ENCODE data around the gene FRMD4A. TPM values are rescaled to one million over a fixed set of nuclear protein-coding genes. Genes with fewer than 3 reads are reported as not detected.

The FRMD4A gene
- total RNA-seq, 1 experiment from 2014 or later = 17.1 TPM

DNA sequence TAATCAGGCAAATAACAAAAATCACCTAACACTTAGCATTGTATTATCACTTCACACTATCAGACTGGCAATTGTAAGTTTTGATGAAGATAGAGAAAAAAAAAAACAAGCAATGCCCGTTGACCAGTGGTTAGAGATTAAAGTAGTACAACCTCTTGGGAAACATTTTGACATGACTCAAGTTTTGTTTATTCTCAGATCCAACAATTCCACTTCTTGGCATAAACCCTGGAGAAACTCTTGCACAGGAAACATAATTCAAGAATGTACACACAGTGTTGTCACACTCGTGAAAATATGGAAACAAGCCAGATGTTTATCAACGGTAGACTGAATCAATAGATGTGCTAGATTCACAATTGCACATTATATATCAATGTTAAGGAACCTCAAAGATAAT, 37.2 kb downstream of the FRMD4A start:
- DNase-seq = no peak
- Histone ChIP-seq H3K27ac (no peak overlapping the region), H3K36me3 (no peaks in the 10 kb centered on the region), H3K9me3 (replicated peaks) (no peaks in the 10 kb centered on the region), H3K4me3 (no peak overlapping the region), H3K4me1 (no peaks in the 10 kb centered on the region), H3K27me3 (no peaks in the 10 kb centered on the region)

DNA sequence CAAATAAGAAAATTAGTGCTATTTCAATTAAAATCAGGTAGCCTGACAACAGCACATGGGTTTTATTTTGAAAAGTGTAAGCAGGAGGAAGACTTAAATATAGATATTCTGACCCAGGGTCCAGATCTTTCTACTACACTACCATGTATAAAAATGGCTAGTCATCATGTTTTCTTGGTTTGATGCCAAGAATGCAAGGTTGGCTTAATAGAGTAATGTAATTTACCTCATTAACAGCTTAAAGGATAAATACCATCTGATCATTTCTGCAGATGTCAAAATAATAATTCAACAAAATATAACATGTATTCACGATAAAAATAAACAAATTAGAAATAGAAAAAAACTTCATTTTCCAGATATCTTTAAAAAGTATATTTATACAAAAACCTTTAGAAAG, 39.4 kb downstream of the FRMD4A start:
- Histone ChIP-seq H3K9me3 (replicated peaks) (no peaks in the 10 kb centered on the region), H3K36me3 (no peaks in the 10 kb centered on the region), H3K27ac (no peak overlapping the region), H3K27me3 (no peaks in the 10 kb centered on the region), H3K4me3 (no peak overlapping the region), H3K4me1 (no peaks in the 10 kb centered on the region)
- DNase-seq = no peak

DNA sequence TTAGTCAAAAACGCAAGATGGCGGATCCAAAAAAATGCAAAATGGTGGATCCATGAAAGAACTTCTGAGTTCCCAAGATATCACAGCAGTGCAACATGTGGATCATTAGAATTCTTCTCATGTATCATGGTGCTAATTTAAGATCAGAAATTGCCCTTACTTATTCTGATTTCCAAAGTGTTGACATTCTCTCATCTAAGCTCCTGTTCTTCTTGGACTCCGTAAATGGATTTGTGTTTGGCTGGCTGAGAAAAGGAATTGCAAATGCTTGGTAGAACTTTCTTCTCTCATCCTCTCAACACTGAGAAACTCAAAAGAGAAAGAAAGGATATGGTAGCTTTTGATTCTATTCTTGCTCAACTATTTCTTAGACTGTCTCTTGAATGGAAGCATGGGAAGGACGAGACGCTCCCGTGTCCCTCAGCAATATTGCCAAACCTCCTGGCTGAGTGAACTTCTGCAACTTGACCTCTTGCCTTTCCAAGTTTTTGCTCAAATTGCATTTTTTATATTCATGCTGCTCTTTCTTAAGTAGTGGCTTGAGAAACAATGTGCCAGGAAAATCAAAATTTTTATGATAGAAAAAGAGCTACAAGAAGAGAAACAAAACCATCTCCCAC, 44.7 kb downstream of the FRMD4A start:
- H3K4me3 ChIP-seq = no peak overlapping the region
- no peak for DNase-seq

DNA sequence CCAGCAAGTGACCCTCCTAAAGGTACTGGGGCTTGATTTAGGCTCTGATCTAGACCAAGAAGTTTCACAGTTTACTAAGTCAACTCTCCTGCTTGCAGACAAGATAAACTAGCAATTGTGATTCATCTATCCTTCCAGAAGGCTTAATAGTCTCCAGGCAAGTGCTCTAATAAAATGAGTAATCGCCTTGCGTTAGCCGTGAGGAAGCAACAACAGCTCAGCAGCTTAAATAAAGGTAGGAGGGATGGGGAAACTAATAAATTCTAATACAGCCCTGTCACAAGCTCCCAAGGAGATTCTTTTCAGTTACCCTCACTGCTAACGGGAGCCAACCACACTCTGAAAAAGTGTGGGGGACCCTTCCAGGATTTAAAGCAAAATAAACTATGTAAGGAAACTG, 48.4 kb downstream of the FRMD4A start:
- no peak overlapping the region for H3K4me3 ChIP-seq
- H3K27ac ChIP-seq = no peak overlapping the region
- no peaks in the 10 kb centered on the region for H3K36me3 ChIP-seq
- H3K27me3 ChIP-seq = no peaks in the 10 kb centered on the region
- H3K9me3 ChIP-seq (replicated peaks) = no peaks in the 10 kb centered on the region
- H3K4me1 ChIP-seq = no peaks in the 10 kb centered on the region; the same call in 1 of the 2 replicates
- DNase-seq = no peak

More for the DNA sequence above, 44.7 kb downstream of the FRMD4A start:
- no peaks in the 10 kb centered on the region for H3K9me3 ChIP-seq (replicated peaks)
- no peaks in the 10 kb centered on the region; the same call in 1 of the 2 replicates for H3K4me1 ChIP-seq
- no peak overlapping the region for H3K27ac ChIP-seq
- no peaks in the 10 kb centered on the region for H3K36me3 ChIP-seq
- H3K27me3 ChIP-seq = no peaks in the 10 kb centered on the region

DNA sequence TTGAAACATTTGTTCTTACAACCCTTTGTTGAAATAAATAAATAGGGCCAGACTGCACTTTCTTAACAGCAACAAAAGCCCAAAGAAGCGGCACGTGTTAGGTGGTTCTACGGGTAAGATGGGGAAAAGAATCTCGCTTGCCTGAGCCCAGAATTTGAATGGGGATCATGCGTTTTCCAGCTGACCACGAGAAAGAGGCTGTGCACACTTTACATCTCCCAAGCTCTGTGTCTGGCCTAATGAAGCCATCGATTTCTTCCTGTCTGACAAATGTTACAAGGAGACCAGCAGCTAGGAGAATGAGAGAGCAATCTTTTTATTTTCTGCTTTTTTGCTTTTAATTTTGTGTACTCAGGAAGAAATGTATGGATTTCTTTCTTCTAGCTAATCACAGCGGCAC, 52.2 kb downstream of the FRMD4A start:
- H3K36me3 ChIP-seq = no peaks in the 10 kb centered on the region
- no peak overlapping the region for H3K4me3 ChIP-seq
- no peak for DNase-seq
- no peaks in the 10 kb centered on the region for H3K4me1 ChIP-seq
- H3K27ac ChIP-seq = no peak overlapping the region
- H3K27me3 ChIP-seq = no peaks in the 10 kb centered on the region
- H3K9me3 ChIP-seq (replicated peaks) = no peaks in the 10 kb centered on the region

DNA sequence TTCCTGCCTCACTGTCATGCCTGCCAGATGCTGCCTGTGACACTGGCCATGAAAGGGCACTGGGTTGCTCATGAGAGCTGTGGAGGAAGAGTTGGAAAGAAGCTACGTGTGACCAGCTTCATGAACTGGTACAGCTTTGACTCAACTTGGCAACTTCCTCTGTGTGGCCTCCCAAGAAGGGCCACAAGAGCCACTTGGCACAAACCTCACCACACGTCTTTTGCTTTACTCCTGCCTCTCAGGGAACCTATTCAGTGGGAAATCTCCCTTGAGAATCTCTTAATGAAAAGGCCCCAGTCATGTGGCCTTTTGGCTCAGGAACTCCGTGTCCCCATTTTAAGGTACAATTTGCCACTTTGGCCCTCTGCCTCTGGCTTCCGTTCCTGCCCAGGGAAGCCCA, 54.5 kb downstream of the FRMD4A start:
- Histone ChIP-seq H3K27me3 (no peaks in the 10 kb centered on the region), H3K4me3 (no peak overlapping the region), H3K27ac (no peak overlapping the region), H3K36me3 (no peaks in the 10 kb centered on the region), H3K4me1 (no peaks in the 10 kb centered on the region), H3K9me3 (replicated peaks) (no peaks in the 10 kb centered on the region)
- no peak for DNase-seq

DNA sequence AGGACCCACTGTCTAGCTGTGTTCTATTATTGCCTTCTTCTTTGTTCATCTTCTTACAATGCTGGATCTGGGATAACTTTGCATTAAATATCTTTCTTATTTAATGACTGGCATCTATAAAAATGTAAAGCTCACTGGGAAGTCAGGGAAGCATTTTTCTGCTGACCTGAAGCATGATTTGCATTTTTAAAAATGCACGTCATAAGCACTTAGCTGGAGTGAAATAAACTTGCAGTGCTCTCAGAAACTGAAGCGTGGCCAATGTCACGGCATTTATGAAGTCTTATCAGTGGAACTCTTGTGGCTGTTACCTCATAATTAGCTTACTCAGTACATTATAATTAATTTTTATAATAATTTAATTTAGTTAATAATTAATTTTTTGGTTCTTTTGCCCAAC, 59.1 kb downstream of the FRMD4A start:
- Histone ChIP-seq H3K9me3 (replicated peaks) (no peaks in the 10 kb centered on the region), H3K4me3 (no peak overlapping the region), H3K27me3 (no peaks in the 10 kb centered on the region), H3K4me1 (no peaks in the 10 kb centered on the region), H3K27ac (no peak overlapping the region), H3K36me3 (no peaks in the 10 kb centered on the region)
- DNase-seq = no peak

DNA sequence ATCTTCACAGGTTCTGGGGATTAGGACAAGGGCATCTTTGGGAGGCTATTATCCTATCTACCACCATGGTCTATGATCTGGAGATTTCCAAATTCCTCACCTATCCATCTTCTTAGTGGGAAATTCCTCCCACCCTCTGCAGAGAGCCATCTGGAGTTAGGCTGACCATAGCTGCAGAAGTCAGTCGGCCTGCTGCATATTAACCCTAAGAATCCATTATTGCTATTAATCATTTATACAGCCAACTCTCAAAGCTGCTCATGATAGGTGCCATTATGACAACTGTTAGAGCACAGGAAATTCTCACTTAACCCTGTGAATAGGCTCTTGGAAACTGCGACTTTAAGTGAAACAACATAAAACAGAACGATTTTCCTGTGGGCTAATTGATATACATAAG, 60.4 kb downstream of the FRMD4A start:
- Histone ChIP-seq H3K4me3 (no peak overlapping the region), H3K27ac (no peak overlapping the region), H3K4me1 (no peaks in the 10 kb centered on the region), H3K9me3 (replicated peaks) (no peaks in the 10 kb centered on the region), H3K27me3 (no peaks in the 10 kb centered on the region), H3K36me3 (no peaks in the 10 kb centered on the region)
- DNase-seq = no peak

DNA sequence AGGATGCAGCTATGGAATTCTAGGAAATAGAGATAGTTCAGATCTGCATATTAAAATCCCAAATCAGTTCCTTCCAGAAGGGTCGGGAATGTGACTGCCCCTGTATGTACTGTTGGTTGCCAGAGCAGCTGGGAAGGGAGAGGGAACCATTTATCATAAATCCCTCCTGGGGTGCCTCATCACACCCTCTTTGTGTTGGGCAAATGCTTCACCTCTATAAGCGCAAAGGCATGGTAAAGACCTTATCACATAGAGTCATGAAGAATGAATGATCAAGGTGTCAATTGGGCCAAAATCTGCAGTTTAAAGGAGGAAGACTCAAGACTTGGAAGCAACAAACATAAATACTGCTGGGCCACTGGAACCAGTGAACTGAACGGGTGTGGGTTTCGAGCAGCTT, 65.0 kb downstream of the FRMD4A start:
- Histone ChIP-seq H3K27me3 (no peaks in the 10 kb centered on the region), H3K4me1 (peaks cover 10% of the 10 kb centered on the region), H3K36me3 (no peaks in the 10 kb centered on the region), H3K27ac (no peak overlapping the region), H3K9me3 (replicated peaks) (no peaks in the 10 kb centered on the region), H3K4me3 (no peak overlapping the region)
- no peak for DNase-seq

DNA sequence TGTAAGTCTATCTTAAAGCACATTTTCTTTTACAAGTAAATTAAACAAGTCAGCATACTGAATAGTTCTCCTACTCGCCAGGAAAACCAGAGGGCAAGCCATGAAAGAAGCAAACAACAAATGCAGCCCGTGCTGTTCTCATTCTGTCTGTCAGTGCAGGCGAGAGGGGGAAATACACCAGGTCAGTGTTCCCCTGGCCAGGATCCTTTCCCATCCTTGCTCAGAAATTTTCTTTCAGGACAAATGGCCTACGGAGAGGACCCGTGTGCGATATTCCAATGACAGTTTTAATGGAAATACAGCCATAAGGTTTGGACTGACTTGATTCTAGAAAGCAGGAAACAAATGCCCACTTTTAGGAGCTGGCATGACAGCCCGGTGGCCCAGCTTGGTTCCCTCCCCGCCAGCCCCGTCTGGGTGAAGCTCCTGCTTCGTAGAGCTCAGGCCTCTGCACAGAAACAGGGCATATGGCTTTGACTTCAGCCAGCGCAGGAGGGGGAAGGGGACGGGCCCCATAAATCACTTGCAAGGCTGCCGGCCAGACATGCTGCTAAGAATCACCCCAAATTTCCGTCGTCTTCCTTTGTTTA, 67.8 kb downstream of the FRMD4A start:
- DNase-seq = no peak
- H3K36me3 ChIP-seq = no peaks in the 10 kb centered on the region
- peaks cover 5% of the 10 kb centered on the region; the same call in 1 of the 2 replicates for H3K9me3 ChIP-seq (replicated peaks)
- H3K27me3 ChIP-seq = no peaks in the 10 kb centered on the region
- no peak overlapping the region for H3K27ac ChIP-seq
- no peak overlapping the region for H3K4me3 ChIP-seq
- peaks cover 28% of the 10 kb centered on the region for H3K4me1 ChIP-seq

DNA sequence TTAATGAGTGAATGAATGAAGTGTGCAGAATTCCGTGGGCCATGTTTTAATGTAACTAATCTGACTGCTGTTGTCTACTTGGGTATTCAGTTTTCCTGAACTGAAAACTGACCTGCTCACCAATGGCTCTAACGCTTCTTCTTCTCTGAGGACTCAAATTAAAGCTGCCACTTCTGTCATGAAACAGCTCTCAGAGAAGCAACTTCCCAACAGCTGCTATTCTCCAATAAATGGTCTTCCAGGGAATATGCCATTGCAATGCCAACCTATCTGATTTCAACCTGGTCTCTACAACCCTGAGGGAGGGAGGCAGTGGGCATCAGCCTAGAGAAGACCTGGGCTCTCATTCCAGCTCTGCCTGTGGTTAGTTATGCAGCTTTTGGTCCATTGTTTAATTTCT, 69.4 kb downstream of the FRMD4A start:
- H3K4me1 ChIP-seq = peaks cover 28% of the 10 kb centered on the region
- no peaks in the 10 kb centered on the region for H3K27me3 ChIP-seq
- H3K36me3 ChIP-seq = no peaks in the 10 kb centered on the region
- peak overlapping the region; percentile 93 for H3K27ac ChIP-seq
- H3K4me3 ChIP-seq = no peak overlapping the region
- peak in 1 of 2 experiments; percentile 36 for DNase-seq
- peaks cover 5% of the 10 kb centered on the region; the same call in 1 of the 2 replicates for H3K9me3 ChIP-seq (replicated peaks)

DNA sequence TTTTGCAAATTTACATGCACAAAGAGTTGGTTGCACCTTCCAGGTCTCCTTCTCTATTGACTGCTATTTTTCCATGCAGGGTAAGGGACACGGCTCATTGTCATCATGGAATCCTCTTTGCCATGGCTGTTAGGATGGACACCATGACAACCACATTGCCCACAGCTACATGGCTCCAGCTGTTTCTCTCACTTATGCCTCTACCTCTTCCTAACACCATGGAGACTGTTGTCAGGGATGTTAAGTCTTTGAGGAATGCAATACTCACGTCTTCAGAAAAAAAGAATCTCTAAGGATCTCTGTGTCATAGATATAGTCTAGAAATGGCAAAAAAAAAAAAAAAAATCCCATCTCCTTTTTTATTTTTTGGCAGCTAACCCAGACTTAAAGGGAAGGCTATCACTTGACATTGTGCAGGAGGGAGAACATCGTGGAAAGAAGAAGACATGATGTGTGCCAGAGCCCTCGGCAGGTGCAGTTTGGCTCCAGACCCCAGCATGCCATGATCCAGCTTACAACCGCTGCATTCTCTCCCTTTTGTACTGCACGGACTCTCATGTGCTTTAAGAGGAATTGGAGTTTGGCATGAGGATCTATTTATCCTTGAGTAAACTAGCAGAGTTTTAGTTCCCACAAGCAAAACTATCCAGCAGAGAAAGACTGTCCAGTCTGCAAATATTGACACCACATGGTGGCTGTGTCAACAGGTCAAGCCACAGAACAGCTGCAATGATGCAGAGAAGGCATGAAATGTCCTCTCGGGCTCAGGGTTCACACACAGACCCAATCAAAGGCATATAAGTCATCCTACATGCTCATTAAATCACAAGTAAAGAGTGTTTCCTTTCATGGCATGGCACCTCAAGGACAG, 70.8 kb downstream of the FRMD4A start:
- Histone ChIP-seq H3K9me3 (replicated peaks) (peaks cover 5% of the 10 kb centered on the region; the same call in 1 of the 2 replicates), H3K36me3 (no peaks in the 10 kb centered on the region), H3K27me3 (no peaks in the 10 kb centered on the region), H3K4me1 (peaks cover 30% of the 10 kb centered on the region), H3K4me3 (no peak overlapping the region), H3K27ac (peak overlapping the region; percentile 93)
- DNase-seq = peak; percentile 90 to 94

DNA sequence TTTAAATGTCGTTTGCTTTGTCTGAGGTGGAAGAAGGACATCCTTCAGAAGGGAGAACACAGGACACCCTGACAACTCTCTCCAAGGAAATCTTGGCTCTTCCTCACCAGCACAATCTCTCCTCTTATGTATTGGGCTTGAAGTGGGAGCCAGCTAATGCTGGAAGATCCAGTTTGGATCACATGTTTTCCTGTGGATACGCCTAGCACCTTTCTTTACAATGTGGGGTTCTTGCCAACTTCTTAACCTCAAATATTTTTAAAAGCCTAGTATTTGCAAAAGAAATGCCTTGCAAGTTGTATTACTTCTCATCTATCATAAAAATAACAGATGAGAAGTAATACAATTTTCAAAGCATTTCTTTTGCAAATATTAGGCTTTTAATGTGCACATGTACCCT, 76.4 kb downstream of the FRMD4A start:
- Histone ChIP-seq H3K9me3 (replicated peaks) (peaks cover 5% of the 10 kb centered on the region; the same call in 1 of the 2 replicates), H3K27me3 (no peaks in the 10 kb centered on the region)

DNA sequence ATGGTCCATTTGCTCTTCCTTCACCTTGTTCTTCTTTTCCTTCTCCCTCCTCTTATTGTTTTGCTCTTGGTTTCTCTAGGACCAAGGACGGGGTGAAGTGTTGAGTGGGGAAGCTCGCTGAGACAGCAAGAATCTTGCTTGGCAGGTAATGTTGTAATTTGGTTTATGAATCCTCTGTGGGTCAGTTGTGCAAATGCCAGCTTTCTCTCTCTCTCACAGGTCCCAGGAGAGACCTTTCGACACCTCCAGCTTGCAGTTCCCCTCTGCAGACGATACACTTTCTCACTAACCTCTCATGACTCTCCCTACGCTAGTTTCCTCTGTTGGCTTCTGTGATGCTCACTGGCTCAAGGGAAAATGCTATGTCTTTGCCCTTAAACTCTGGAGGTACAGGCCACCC, 77.0 kb downstream of the FRMD4A start:
- Histone ChIP-seq H3K27ac (no peak overlapping the region), H3K4me3 (no peak overlapping the region), H3K9me3 (replicated peaks) (peaks cover 5% of the 10 kb centered on the region; the same call in 1 of the 2 replicates), H3K36me3 (no peaks in the 10 kb centered on the region), H3K4me1 (peaks cover 11% of the 10 kb centered on the region), H3K27me3 (no peaks in the 10 kb centered on the region)
- no peak for DNase-seq

More for the DNA sequence above, 76.4 kb downstream of the FRMD4A start:
- DNase-seq = no peak
- Histone ChIP-seq H3K4me1 (peaks cover 17% of the 10 kb centered on the region), H3K27ac (no peak overlapping the region), H3K4me3 (no peak overlapping the region), H3K36me3 (no peaks in the 10 kb centered on the region)

DNA sequence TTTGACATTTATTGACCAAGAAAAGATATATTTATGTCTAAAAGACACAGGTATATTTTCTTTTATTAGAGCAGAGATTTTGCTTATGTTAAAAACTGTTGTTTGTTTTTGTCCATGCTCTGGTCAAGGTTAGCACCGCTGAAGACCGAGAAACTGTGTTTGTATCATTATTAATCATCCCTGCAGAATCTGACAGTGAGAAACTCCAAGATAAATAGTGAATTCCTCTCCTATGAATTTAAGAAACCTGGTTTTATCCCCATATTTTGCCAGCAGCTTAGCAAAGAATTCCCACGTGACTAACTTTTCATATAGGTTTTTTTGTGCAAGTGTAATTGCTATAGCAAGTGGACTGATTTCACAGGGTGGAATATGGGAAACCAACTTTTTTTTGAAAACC, 77.6 kb downstream of the FRMD4A start:
- Histone ChIP-seq H3K27ac (no peak overlapping the region), H3K4me1 (peaks cover 11% of the 10 kb centered on the region), H3K27me3 (no peaks in the 10 kb centered on the region), H3K9me3 (replicated peaks) (no peaks in the 10 kb centered on the region), H3K4me3 (no peak overlapping the region), H3K36me3 (no peaks in the 10 kb centered on the region)
- no peak for DNase-seq
